UCSD-AML1 (cell line): ENCODE results near the gene SKP1.
"Not testable (repeated sequence)": the region's sequence is repeated elsewhere in the genome, so short reads cannot be mapped to it uniquely, and the experiment has no call there.

ENCODE experiments used
- DNase-seq: peaks from one replicate; lab custom pipeline; 2025; ENCODE audit not compliant: unreplicated experiment; lab: John Stamatoyannopoulos, UW

Gene SKP1

DNA sequence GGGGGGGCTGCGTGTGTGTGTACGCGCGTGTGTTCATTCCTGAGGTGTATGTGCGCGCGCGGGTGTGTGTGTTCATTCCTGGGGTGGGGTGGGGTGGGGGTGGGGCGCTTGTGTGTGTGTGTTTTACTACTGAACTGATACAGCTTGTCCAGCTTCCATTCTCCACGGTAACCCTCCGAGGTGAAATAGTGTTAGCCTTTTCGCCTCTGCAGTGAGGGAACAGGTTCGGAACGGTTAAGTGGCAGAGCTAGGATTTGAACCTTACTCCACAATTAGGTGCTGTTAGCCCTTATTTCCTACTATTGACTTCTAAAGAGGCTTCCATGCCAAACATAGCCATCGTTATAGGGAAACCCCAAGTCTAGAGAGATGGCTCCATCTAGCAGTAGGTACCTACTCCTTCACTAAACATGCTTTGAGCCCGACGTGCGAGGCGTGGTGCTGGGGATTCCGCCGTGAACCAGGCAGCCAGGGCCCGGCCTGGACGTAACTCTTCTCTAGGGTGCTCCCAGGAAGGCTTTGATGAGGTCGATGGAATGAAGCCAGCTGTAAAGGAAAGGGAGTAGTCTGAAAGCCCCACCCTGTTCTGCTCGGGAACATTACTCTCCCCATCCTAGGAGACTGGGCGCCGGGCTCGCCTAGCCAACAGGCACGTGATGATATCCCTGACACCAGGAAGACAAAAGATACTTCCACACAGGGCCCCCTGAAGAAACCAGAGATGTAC, 782 bp upstream of the SKP1 start:
- no peak for DNase-seq

DNA sequence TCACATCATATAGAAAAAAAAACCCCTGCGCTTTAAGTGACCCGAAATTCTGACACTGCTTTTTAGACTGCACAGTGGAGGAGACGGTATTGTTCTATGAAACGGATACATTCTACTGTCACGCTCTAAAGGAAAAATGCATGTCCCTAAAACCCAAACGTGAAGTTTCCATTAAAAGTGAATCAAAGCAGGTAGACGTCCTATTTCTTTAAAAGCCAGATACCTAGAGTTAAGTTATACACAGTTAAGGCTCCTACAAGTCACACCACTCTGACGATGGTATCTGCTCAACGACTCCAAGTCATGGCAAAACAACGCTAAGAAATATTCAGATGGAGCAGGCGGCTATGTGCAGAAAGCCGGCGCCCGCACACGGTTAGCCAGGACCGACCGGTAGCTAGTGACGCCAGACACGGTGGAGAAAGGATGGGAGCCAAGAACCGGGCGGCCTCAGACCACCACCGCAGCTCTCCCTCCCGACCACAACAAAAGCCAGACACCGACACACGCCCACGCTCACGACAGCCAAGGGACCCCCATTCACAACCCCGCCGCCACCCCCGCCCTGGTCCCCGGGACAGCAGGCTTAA, 734 bp downstream of the SKP1 start:
- DNase-seq = no peak

DNA sequence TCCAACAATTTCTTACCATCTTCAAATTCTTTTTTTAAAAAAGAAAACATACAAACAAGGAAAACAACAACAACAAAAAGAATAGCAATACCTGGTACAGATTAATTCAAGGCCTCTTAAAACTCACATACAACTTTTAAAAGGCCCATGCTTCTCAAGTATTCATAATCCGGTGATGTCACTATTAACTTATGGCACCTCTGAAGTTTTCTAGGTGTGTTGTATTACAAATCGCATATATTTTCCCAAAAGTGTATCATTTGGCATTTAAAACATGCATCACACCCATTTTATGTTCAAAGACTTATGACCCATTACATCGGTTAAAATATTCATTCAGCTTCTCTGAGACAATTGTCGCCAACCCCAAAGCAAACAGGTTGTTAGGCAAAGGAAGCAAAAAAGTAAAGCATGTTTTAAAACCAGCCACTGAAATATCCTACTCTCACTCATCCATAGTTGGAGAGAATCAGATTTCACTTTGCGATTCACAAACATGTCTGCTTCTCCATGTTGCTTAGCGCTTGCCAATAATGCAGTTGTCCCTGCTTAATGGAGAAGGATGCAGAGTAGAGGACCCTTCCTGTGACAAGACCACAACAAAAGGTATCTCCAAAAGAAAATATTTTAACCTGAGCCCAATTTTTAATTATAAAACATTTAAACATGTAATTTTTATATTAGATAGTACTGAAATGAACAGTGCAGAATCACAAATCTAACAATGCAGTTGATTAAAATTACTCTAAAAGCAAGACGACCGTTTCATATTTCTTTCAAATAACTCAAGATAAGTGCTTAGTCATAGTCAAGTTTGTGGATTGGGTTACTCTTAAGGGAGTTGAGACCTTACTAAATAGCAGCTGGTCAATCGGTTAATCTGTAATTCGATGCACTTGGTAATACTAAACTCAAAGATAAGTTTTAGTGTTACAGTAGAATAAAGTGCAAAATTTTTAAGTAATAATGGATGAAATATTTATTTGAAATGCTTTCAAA, 1.6 kb downstream of the SKP1 start:
- no peak for DNase-seq

DNA sequence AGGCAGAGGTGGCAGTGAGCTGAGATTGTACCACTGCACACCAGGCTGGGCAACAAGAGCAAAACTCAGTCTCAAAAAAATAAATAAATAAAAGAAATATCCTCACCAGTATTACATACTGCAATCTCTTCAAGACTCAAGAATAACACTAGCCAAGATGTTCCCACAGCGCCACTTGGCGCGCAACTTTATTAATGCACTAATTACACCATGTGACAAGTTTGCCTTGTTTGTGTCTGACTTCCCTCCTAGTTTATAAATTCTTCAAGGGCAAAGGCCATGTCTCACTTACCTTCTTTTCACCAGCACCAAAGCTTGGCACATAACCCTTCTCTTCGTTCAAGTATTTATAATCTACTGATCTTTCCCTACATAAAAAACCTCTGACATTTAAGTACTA, 4.8 kb downstream of the SKP1 start:
- DNase-seq = no peak

DNA sequence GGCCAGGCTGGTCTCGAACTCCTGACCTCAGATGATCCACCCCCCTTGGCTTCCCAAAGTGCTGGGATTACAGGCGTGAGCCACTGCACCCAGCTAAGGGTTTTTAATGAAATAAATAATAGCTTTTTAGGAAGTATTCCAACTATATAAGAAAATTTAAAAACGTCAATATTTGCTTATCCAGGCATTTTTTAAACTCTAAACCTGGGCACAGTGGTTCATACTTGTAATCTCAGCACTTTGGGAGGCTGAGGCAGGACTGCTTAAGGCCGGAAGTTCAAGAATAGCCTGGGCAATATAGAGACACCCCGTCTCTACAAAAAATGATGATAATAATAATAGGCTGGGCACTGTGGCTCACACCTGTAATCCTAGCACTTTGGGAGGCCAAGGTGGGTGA, 14.2 kb downstream of the SKP1 start:
- no peak for DNase-seq

DNA sequence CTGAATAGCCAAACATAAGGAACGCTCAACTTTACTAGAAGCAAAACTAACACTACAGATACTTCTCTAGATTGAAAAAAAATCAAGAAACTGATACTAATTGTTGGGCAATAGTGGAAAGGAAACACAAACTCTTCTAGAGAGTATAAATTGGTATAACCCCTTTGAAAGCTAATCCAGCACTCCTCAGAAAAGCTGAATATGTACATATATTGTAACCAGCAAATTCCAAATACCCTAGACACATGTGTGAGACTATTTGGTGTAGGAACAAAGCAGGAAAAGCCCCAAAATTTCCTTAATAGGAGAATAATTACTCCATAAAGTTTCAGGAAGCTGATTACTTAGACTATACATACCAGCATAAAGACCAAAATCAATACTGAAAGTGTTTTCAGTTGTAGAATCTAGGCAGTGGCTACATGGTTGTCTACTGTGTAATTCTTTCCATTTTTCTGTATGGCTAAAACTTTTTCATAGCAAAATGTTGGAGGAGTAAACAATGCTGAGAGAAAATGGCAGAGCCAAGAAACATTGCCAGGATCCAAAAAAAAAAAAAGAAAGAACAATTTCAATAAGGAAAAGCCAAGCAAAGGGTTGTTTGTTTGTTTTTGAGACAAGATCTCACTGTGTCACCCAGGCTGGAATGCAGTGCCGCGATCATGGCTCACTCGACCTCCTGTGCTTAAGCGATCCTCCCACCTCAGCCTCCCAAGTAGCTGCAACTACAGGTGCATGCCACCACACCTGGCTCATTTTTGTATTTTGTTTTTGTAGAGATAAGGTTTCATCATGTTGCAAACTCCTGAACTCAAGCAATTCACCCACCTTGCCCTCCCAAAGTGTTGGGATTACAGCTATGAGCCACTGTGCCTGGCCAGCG, 15.0 kb downstream of the SKP1 start:
- DNase-seq = no peak

DNA sequence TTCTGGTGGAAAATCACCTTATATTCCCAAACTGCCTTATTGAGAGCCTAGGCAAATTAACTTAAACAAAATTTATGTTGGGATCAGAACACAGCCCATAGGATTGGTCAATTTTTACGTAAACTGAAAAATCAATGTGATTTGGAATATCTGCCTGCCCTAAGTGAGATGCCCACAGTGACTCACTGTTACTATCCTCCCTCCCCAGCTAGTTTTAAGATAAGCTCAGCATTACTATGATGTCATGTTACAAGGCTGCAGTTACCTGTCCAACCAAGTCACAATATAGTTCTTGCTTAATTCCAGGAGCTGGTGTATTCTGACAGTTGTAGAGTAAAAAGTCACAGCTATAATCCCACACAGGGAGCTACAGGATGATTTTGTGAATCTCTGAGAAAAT, 23.1 kb downstream of the SKP1 start:
- no peak for DNase-seq

DNA sequence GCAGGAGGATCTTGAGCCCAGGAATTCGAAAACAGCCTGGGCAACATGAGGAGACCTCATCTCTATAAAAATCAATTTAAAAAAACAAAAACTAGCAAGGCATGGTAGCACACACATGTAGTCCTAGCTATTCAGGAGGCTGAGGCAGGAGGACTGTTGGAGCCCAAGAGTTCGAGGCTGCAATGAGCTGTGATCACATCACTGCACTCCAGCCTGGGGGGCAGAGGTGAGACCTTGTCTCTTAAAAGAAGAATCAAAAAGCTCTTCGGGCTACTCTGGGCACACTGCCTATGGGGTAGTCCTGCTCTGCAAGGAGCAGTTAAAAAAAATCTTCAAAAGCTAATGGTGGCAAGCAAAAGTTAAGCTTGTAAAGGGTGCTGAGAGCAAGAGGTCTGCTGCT, 23.5 kb downstream of the SKP1 start:
- DNase-seq = no peak

DNA sequence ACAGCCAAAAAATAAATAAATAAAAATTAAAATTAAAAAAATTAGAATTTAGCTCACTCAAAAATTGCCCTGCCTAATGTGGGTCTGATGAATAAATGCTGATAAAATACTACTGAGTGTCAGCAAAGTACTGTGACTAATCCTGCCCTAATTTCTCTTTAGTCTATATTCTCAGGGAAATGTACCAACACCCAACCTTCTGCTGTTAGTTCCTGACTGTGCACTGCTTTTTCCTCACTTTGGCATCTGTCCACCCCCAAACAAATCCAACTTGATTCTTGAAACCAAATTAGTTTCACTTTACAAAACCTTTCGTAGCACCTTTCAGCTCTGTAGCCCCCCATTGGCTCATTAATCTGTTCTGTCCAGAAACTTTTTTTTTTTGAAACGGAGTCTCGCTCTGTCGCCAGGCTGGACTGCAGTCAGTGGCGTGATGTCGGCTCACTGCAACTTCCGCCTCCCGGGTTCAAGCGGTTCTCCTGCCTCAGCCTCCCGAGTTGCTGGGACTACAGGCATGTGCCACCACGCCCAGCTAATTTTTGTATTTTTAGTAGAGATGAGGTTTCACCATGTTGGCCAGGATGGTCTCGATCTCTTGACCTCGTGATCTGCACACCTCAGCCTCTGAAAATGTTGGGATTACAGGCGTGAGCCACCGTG, 24.4 kb downstream of the SKP1 start:
- not testable (repeated sequence) for DNase-seq

DNA sequence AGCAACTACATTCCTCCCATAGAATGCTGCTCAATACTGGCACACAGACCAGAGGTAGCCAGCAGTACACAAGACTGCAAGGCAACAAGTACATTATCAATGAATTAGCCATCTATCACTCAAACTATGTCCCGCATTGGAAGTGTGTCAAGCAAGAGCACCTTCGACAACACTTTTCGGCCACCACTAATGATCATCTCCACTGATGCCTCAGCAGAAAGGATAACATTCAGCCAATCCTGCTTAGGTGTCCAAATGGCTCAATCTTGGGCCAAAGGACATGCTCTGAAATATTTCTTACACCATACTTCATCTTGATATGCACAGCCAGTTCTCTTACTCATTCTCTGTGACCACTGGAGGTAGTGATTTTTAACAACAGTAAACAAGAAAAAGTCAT, 25.0 kb downstream of the SKP1 start:
- no peak for DNase-seq

DNA sequence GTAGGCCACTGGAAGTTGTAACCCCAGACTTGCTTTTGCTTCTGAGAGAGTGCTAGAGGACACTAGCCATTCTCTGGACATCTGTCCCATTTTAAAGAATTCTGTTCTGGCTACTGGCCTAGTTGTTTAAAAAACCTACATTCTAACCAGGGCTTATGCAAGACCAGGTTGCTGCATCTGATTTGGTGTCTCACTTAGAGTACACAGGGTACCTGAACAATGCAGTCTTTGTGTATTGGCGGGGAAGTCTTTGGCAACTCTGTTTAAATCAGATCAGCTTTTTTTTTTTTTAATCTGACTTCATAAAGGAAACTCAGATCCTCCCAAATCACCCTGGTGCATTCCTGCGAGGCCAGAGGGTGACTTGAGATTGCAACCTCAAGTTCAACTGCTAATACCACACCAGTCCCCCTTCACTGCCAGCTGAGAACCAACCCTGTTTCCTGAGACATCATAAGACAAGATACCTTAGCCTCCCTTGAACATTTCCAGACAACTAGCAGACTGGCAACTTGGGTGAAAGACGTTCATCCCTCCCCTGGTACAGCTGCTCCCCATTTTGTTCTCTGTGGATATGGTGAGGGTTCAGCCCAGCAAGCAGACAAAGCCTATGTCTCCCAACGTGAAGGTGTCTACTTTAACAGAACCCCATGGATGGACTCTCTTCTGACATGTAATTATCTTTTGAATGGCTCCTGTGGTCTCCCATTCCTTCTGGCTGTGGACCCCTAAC, 27.0 kb downstream of the SKP1 start:
- no peak for DNase-seq

DNA sequence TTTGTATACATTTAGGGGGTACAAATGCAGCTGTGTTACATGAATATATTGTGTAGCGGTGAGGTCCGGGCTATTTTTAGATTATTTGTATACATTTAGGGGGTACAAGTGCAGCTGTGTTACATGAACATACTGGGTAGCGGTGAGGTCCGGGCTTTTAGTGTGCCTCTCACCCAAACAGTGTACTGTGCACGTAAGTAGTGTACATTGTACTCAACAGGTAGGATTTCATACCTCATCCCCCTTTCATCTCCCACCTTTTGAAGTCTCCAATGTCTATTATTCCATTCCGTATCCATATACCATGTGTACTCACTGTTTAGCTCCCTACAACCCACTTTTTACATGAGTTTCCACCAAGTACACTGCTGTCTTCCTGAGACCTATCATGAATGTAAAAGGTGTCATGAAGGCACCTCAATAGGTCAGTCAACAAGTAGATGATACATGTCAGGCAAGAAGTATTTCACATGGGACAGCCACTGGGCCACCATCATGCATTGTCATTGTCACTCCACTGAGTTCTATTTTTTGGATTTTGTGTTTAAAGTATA, 27.7 kb downstream of the SKP1 start:
- no peak for DNase-seq

DNA sequence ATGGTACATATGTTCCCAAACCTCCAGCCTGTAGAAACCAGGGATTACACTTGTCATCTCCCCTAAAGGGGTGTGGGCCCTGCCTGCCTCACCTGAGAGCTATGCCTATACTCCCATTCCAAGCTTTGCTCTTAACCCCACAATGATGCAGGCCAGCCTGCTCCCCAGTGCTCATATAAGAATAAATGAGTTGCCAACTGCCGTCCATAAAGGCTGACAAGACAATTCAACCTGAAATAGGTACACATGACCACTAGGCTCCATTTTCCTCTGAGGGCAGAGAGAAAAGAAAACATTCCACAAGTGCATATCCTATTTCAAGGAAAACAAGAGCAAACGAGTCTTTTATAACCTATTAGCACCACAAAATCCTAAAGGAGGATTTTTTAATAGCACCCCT, 28.4 kb downstream of the SKP1 start:
- DNase-seq = no peak

DNA sequence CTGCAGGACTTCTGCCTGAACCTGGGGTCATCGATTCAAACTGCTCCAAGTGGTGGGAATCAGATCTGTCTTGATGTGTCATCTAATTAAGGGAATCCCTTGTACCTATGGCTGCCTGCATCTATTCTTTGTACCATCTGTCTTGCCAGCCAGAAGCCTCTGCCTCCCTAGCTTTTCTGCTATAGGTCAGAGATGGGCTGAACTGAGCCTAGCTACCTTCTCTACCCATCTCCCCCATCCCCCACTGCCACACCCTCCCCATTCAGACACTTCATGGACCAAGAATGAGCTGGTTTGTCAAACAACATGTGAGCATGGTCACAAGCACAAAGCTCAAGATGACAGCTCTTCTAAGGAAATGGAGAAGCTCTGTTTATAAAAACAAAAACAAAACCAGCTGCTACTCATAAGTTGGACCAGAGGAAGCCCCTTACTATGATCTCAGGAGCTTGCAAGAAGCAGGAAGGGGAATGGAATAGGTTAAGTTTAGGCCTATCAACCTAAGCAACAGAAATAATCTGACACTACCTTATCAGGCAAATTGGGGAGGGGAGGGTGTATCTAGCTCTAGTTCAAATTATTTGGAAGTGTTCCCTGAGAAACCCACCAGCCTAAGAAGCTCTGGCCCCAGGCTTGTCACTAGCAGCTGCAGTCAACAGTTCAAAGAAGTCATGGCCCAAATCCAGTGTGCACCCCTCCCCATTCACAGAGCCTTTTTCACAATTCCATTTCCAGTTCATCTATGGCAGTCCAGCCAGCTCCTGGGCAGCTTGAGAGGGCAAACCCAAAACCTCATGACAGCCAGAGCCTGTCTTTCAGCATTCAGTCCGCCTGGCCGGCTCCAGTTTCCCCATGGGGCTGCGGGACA, 29.9 kb downstream of the SKP1 start:
- no peak for DNase-seq

DNA sequence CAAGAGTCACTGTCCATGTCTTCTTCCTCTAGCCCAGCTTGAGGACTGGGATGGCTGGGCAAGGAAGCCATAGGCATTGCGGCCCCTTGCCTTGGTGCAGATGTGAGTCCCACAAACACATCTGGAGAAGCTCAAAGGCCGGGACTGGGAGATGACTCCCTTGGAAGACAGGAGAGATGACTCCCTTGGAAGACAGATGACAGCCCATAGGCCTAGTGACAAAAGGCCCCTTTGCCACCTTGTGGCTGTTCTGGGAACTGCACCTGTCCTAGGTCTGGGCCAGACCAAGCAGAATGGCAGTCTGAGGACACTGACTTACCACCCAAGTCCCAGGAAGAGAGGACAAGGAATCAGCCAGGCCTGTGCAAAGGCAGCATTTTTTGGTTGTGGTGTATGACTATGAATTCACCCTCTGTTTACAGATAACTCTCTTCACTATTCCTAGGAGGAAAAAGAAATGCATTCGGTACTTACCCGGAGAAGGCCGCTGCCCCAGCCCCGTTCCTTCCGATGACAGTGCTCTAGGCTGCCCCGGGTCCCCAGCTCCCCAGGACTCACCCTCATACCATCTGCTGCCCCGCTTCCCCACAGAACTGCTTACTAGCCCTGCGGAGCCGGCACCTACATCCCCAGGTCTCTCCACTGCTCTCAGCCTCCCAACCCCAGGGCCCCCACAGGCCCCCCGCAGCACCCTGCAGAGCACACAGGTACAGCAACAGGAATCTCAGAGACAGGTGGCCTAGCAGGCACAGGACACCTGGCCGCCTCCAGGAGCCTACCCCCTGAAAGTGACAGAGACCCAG, 30.8 kb downstream of the SKP1 start:
- DNase-seq = peak; percentile 72

DNA sequence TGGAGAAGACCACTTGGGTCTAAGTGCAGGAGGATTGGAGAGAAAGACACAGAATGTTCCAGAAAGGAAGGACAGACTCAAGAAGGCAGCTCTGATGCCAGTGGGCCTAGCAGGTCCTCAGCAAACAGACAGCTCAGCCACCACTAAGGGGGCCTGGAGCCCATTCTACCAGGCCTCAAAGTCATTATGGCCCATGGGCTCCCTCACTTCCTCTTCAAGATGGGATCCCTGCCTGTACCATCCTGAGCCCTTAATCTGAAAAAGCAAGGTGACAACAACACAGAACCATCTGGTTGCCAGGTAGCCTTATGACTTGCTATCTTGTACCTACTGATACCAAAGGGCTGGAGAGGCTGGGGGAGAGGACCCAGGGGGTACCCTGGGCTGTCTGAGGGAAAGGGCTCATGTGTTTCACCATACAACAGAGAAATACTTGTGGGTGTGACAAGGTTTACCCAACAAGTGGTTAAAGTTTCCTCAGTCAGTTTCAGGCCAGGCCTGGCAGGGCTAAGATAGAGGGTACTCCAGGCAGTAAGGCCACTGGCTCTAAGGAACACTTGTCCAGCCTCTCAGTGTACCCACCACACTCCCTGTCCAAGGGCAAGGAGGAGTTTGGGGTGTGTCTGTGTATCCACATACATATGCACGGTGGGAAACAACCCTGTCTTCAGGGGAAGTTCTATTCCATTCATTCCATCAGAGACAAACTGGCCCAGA, 31.6 kb downstream of the SKP1 start:
- no peak for DNase-seq
